ENCODE measurements around the gene REEP1.

- TF ChIP-seq EZH2 (IDR thresholded peaks at IDR 0.05; ENCODE audit: low read depth) (no peak), CTCF (conservative IDR thresholded peaks at IDR 0.05) (no peak)
These were observed 30.0 kb upstream of the REEP1 start for GRCh38 chr2:86367499-86367777.

Measured in PC-9 (cell line).